Measurements from ENCODE around the gene HIVEP3. TPM values are rescaled to one million over a fixed set of nuclear protein-coding genes. Genes with fewer than 3 reads are reported as not detected.
"Not testable (repeated sequence)": the region's sequence is repeated elsewhere in the genome, so short reads cannot be mapped to it uniquely, and the experiment has no call there.

Gene HIVEP3
- total and polyA plus RNA-seq, 2 donors = 2.8 to 3.1 TPM

- H3K27ac ChIP-seq (ENCODE audit: low read depth) = no peak overlapping the region
- 87% methylated on average over 13 of the region's 13 CpGs for WGBS
- H3K4me1 ChIP-seq (ENCODE audit: insufficient read depth) = no peaks in the 10 kb centered on the region
- H3K36me3 ChIP-seq (ENCODE audit: insufficient read depth) = no peaks in the 10 kb centered on the region
- no peak overlapping the region for H3K4me3 ChIP-seq (ENCODE audit: low read depth, low read length)
- no peak for DNase-seq (ENCODE audit: extremely low spot score)
Measured at GRCh38 chr1:41557751-41558455, 360.8 kb downstream of the HIVEP3 start.

GRCh38 chr1:41554746-41555145 lies 364.0 kb downstream of the HIVEP3 start:
- not testable (repeated sequence) for H3K36me3 ChIP-seq (ENCODE audit: insufficient read depth); H3K27ac ChIP-seq (ENCODE audit: low read depth); H3K4me1 ChIP-seq (ENCODE audit: insufficient read depth); H3K4me3 ChIP-seq (ENCODE audit: low read depth, low read length); DNase-seq (ENCODE audit: extremely low spot score)
- 90% methylated on average over 5 of the region's 5 CpGs for WGBS

GRCh38 chr1:41547781-41548560 lies 370.8 kb downstream of the HIVEP3 start:
- 81% methylated on average over 7 of the region's 7 CpGs for WGBS
- Histone ChIP-seq H3K27ac (ENCODE audit: low read depth) (no peak overlapping the region), H3K4me3 (ENCODE audit: low read depth, low read length) (no peak overlapping the region), H3K4me1 (ENCODE audit: insufficient read depth) (no peaks in the 10 kb centered on the region), H3K36me3 (ENCODE audit: insufficient read depth) (no peaks in the 10 kb centered on the region)
- DNase-seq (ENCODE audit: extremely low spot score) = no peak

GRCh38 chr1:41547336-41547735 lies 371.4 kb downstream of the HIVEP3 start:
- 89% methylated on average over 6 of the region's 6 CpGs for WGBS
- no peaks in the 10 kb centered on the region for H3K4me1 ChIP-seq (ENCODE audit: insufficient read depth)
- no peaks in the 10 kb centered on the region for H3K36me3 ChIP-seq (ENCODE audit: insufficient read depth)
- no peak overlapping the region for H3K27ac ChIP-seq (ENCODE audit: low read depth)
- no peak overlapping the region for H3K4me3 ChIP-seq (ENCODE audit: low read depth, low read length)
- DNase-seq (ENCODE audit: extremely low spot score) = no peak

GRCh38 chr1:41546833-41547135 lies 371.9 kb downstream of the HIVEP3 start:
- DNase-seq (ENCODE audit: extremely low spot score) = no peak

GRCh38 chr1:41545996-41546832 lies 372.5 kb downstream of the HIVEP3 start:
- 84% methylated on average over 8 of the region's 8 CpGs for WGBS
- DNase-seq (ENCODE audit: extremely low spot score) = no peak

More at GRCh38 chr1:41546833-41547135, 371.9 kb downstream of the HIVEP3 start:
- no peaks in the 10 kb centered on the region for H3K4me1 ChIP-seq (ENCODE audit: insufficient read depth)
- WGBS = 67% methylated on average over 3 of the region's 3 CpGs
- no peak overlapping the region for H3K27ac ChIP-seq (ENCODE audit: low read depth)
- H3K36me3 ChIP-seq (ENCODE audit: insufficient read depth) = no peaks in the 10 kb centered on the region
- H3K4me3 ChIP-seq (ENCODE audit: low read depth, low read length) = no peak overlapping the region

GRCh38 chr1:41542196-41542930 lies 376.4 kb downstream of the HIVEP3 start:
- Histone ChIP-seq H3K4me1 (ENCODE audit: insufficient read depth) (no peaks in the 10 kb centered on the region), H3K27ac (ENCODE audit: low read depth) (no peak overlapping the region), H3K4me3 (ENCODE audit: low read depth, low read length) (no peak overlapping the region), H3K36me3 (ENCODE audit: insufficient read depth) (no peaks in the 10 kb centered on the region)
- WGBS = 85% methylated on average over 12 of the region's 12 CpGs
- DNase-seq (ENCODE audit: extremely low spot score) = no peak

More at GRCh38 chr1:41545996-41546832, 372.5 kb downstream of the HIVEP3 start:
- H3K27ac ChIP-seq (ENCODE audit: low read depth) = no peak overlapping the region
- H3K36me3 ChIP-seq (ENCODE audit: insufficient read depth) = no peaks in the 10 kb centered on the region
- H3K4me1 ChIP-seq (ENCODE audit: insufficient read depth) = no peaks in the 10 kb centered on the region
- H3K4me3 ChIP-seq (ENCODE audit: low read depth, low read length) = no peak overlapping the region

- 100% methylated on average over 1 of the region's 1 CpG for WGBS
- DNase-seq (ENCODE audit: extremely low spot score) = no peak
- H3K4me1 ChIP-seq (ENCODE audit: insufficient read depth) = no peaks in the 10 kb centered on the region
- no peak overlapping the region for H3K27ac ChIP-seq (ENCODE audit: low read depth)
- no peaks in the 10 kb centered on the region for H3K36me3 ChIP-seq (ENCODE audit: insufficient read depth)
- no peak overlapping the region for H3K4me3 ChIP-seq (ENCODE audit: low read depth, low read length)
Measured at GRCh38 chr1:41541592-41541952, 377.1 kb downstream of the HIVEP3 start.

- Histone ChIP-seq H3K4me3 (ENCODE audit: low read depth, low read length) (no peak overlapping the region), H3K27ac (ENCODE audit: low read depth) (no peak overlapping the region), H3K36me3 (ENCODE audit: insufficient read depth) (no peaks in the 10 kb centered on the region), H3K4me1 (ENCODE audit: insufficient read depth) (no peaks in the 10 kb centered on the region)
- no peak for DNase-seq (ENCODE audit: extremely low spot score)
- 61% methylated on average over 10 of the region's 10 CpGs for WGBS
Measured at GRCh38 chr1:41540886-41541591, 377.7 kb downstream of the HIVEP3 start.

GRCh38 chr1:41539999-41540398 lies 378.7 kb downstream of the HIVEP3 start:
- H3K4me3 ChIP-seq (ENCODE audit: low read depth, low read length) = no peak overlapping the region
- no peak overlapping the region for H3K27ac ChIP-seq (ENCODE audit: low read depth)
- no peaks in the 10 kb centered on the region for H3K4me1 ChIP-seq (ENCODE audit: insufficient read depth)
- WGBS = 98% methylated on average over 8 of the region's 8 CpGs
- DNase-seq (ENCODE audit: extremely low spot score) = no peak
- no peaks in the 10 kb centered on the region for H3K36me3 ChIP-seq (ENCODE audit: insufficient read depth)

- 86% methylated on average over 6 of the region's 6 CpGs for WGBS
Measured at GRCh38 chr1:41539418-41539805, 379.3 kb downstream of the HIVEP3 start.

GRCh38 chr1:41538741-41539417 lies 379.8 kb downstream of the HIVEP3 start:
- no peak overlapping the region for H3K27ac ChIP-seq (ENCODE audit: low read depth)
- DNase-seq (ENCODE audit: extremely low spot score) = no peak
- WGBS = 95% methylated on average over 9 of the region's 9 CpGs
- H3K36me3 ChIP-seq (ENCODE audit: insufficient read depth) = no peaks in the 10 kb centered on the region
- no peak overlapping the region for H3K4me3 ChIP-seq (ENCODE audit: low read depth, low read length)
- H3K4me1 ChIP-seq (ENCODE audit: insufficient read depth) = no peaks in the 10 kb centered on the region

More at GRCh38 chr1:41539418-41539805, 379.3 kb downstream of the HIVEP3 start:
- DNase-seq (ENCODE audit: extremely low spot score) = no peak
- Histone ChIP-seq H3K36me3 (ENCODE audit: insufficient read depth) (no peaks in the 10 kb centered on the region), H3K27ac (ENCODE audit: low read depth) (no peak overlapping the region), H3K4me1 (ENCODE audit: insufficient read depth) (no peaks in the 10 kb centered on the region), H3K4me3 (ENCODE audit: low read depth, low read length) (no peak overlapping the region)

Measured in urinary bladder (tissue), 4 donors.